Body of pancreas (tissue), 4 donors: ENCODE measurements around the gene WLS. TPM values are rescaled to one million over a fixed set of nuclear protein-coding genes. Genes with fewer than 3 reads are reported as not detected.

Experiments
- ATAC-seq: fragments of 150-250 bp; one replicate; pipeline ENCODE4 v1.9.1; 2016
- DNase-seq, 4 donors: peaks; one replicate each; pipeline ENCODE4 v3.0.0-alpha.2; 2019
- H3K27ac ChIP-seq, 4 donors: fragments of 200-600 bp; sonication (generic); 1 replicate in 3 of 4; 2 replicates in 1 of 4; pipeline versions ENCODE4 v1.5.1 to v1.6.1; 2016 to 2019; ENCODE audit warnings: mild to moderate bottlenecking in 1 of 4, mixed read lengths in 1 of 4, moderate library complexity in 1 of 4
- H3K27me3 ChIP-seq, 2 donors: fragments of 200-600 bp; sonication (generic); one replicate each; pipeline ENCODE4 v1.6.0; 2016; ENCODE audit warnings: mild to moderate bottlenecking in 1 of 2
- H3K36me3 ChIP-seq, 2 donors: fragments of 200-600 bp; sonication (generic); replicated peaks in 1 of 2; 2 replicates each; pipeline ENCODE4 v1.5.1; 2016; ENCODE audit warnings: low read depth in 2 of 2; ENCODE audit not compliant: insufficient read depth in 1 of 2
- H3K4me1 ChIP-seq: fragments of 200-600 bp; sonication (generic); one replicate; pipeline ENCODE4 v1.6.0; 2016
- H3K4me3 ChIP-seq, 2 donors: fragments of 200-600 bp; sonication (generic); 1 replicate in 1 of 2; 2 replicates in 1 of 2; pipeline ENCODE4 v1.5.1; 2016 to 2019
- H3K9me3 ChIP-seq, 3 donors: fragments of 200-600 bp; sonication (generic); 1 replicate in 2 of 3; 2 replicates in 1 of 3; pipeline ENCODE4 v1.5.1; 2016
- CTCF ChIP-seq, 7 experiments: fragments of 450-650 bp in 4 of 7; fragments of 200-600 bp in 3 of 7; sonication (generic) in 3 of 7; IDR thresholded peaks; one replicate each; pipeline ENCODE4 v1.5.1; 2016 to 2019; ENCODE audit warnings: antibody characterized with exemption in 7 of 7
- POLR2A ChIP-seq, 3 donors: fragments of 450-650 bp; IDR thresholded peaks; one replicate each; pipeline ENCODE4 v1.6.1; 2016; ENCODE audit warnings: antibody characterized with exemption in 3 of 3, mild to moderate bottlenecking in 2 of 3
- WGBS, 2 donors: methylation state at CpG; one replicate each; pipeline ENCODE4 v1.1.5; 2017; 5-methylcytosine and 5-hydroxymethylcytosine counted together
- intact Hi-C: fragments of 100-400 bp; cut with DNase I; formaldehyde crosslinking; loops from one replicate; pipeline ENCODE4 v1.15.1; 2023
- total RNA-seq, 2 donors: library from RNA; depleted of rRNA; stranded (reverse); fragments of >200 nt; gene quantifications; one replicate each; pipeline ENCODE4 v1.1.0, GENCODE V29; 2016

The WLS gene
- total RNA-seq, 2 donors from 2014 or later, result 39.6 to 73.4 TPM

- WGBS, 2 donors, result 42 to 89% methylated on average over 4 of the region's 4 CpGs
- Histone ChIP-seq H3K9me3 (no peaks in the 10 kb centered on the region), H3K27me3 (no peaks in the 10 kb centered on the region), H3K4me1 (peaks cover 85% of the 10 kb centered on the region), H3K27ac (no peak overlapping the region), H3K4me3 (no peak overlapping the region), H3K36me3 (no peaks in the 10 kb centered on the region)
- no peak for ATAC-seq
- TF ChIP-seq CTCF (IDR thresholded peaks at IDR 0.05), result no peak
- no peak for TF ChIP-seq POLR2A (IDR thresholded peaks at IDR 0.05)
- intact Hi-C loops, result no loop called here
- DNase-seq, result no peak
These were observed 11.9 kb downstream of the WLS start for GRCh38 chr1:68220420-68220819.

- 17 to 21% methylated on average over 5 of the region's 5 CpGs for WGBS, 2 donors
- Histone ChIP-seq H3K36me3 (no peaks in the 10 kb centered on the region), H3K4me1 (peaks cover 87% of the 10 kb centered on the region), H3K4me3 (no peak overlapping the region), H3K27me3 (no peaks in the 10 kb centered on the region), H3K27ac (peak overlapping the region; percentile 21 to 61 (median 43)), H3K9me3 (no peaks in the 10 kb centered on the region)
- no peak for TF ChIP-seq POLR2A (IDR thresholded peaks at IDR 0.05)
- TF ChIP-seq CTCF (IDR thresholded peaks at IDR 0.05), result no peak
- ATAC-seq (no peak), DNase-seq (peak; percentile 30 to 58 (median 36))
- intact Hi-C loops, result no loop called here
These were observed 13.8 kb downstream of the WLS start for GRCh38 chr1:68218490-68218889.

GRCh38 chr1:68217618-68218017 lies 14.7 kb downstream of the WLS start:
- 94 to 96% methylated on average over 5 of the region's 5 CpGs for WGBS, 2 donors
- TF ChIP-seq CTCF (IDR thresholded peaks at IDR 0.05) (no peak), POLR2A (IDR thresholded peaks at IDR 0.05) (no peak)
- H3K27ac ChIP-seq, result peak overlapping the region in 2 of 4 donors; percentile 38 to 61
- no peaks in the 10 kb centered on the region for H3K36me3 ChIP-seq
- no peak for ATAC-seq
- H3K4me3 ChIP-seq, result no peak overlapping the region
- no peaks in the 10 kb centered on the region for H3K27me3 ChIP-seq
- H3K9me3 ChIP-seq, result no peaks in the 10 kb centered on the region
- intact Hi-C loops, result no loop called here
- peaks cover 87% of the 10 kb centered on the region for H3K4me1 ChIP-seq
- DNase-seq, result no peak

- Histone ChIP-seq H3K27ac (peak overlapping the region in 1 of 4 donors; percentile 38), H3K4me1 (peaks cover 83% of the 10 kb centered on the region), H3K4me3 (no peak overlapping the region), H3K36me3 (no peaks in the 10 kb centered on the region), H3K9me3 (no peaks in the 10 kb centered on the region), H3K27me3 (no peaks in the 10 kb centered on the region)
- ATAC-seq, result peak; percentile 76
- WGBS, 2 donors, result 64 to 74% methylated on average over 5 of the region's 5 CpGs
- intact Hi-C loops, result no loop called here
- peak in 1 of 7 experiments; percentile 5 for TF ChIP-seq CTCF (IDR thresholded peaks at IDR 0.05)
- no peak for TF ChIP-seq POLR2A (IDR thresholded peaks at IDR 0.05)
- DNase-seq, result peak in 1 of 4 donors; percentile 25
These were observed 15.2 kb downstream of the WLS start for GRCh38 chr1:68217060-68217554.

GRCh38 chr1:68216089-68216772 lies 16.1 kb downstream of the WLS start:
- Histone ChIP-seq H3K4me1 (peaks cover 80% of the 10 kb centered on the region), H3K27me3 (no peaks in the 10 kb centered on the region), H3K36me3 (no peaks in the 10 kb centered on the region), H3K27ac (peak overlapping the region in 2 of 4 donors; percentile 35 to 38), H3K9me3 (no peaks in the 10 kb centered on the region), H3K4me3 (no peak overlapping the region)
- intact Hi-C loops, result no loop called here
- ATAC-seq, result no peak
- WGBS, 2 donors, result 49 to 53% methylated on average over 2 of the region's 2 CpGs
- TF ChIP-seq CTCF (IDR thresholded peaks at IDR 0.05), result no peak
- no peak for TF ChIP-seq POLR2A (IDR thresholded peaks at IDR 0.05)
- DNase-seq, result no peak
